AG04450 (cell line): Measurements from ENCODE around the gene MAP3K5. TPM values are rescaled to one million over a fixed set of nuclear protein-coding genes. Genes with fewer than 3 reads are reported as not detected.

Experiments
- CTCF ChIA-PET: fragments of 300-600, 350-600 bp; formaldehyde crosslinking; extraction: SDS; loops from one replicate; lab custom pipeline; 2022; ENCODE audit warnings: antibody characterized with exemption, inconsistent platforms; lab: Charles Lee
- POLR2A ChIA-PET: fragments of 350-600 bp; formaldehyde crosslinking; extraction: SDS; loops from one replicate; lab custom pipeline; 2021; ENCODE audit warnings: antibody characterized with exemption, inconsistent platforms; lab: Yijun Ruan, JAX
- DNase-seq: peaks from one replicate; pipeline ENCODE4 v3.0.0-alpha.2; 2011; ENCODE audit warnings: low read depth, low spot score
- H3K27ac ChIP-seq: one replicate; pipeline ENCODE4 v1.5.1; 2012; ENCODE audit warnings: low read depth, low read length, control low read depth
- H3K27me3 ChIP-seq: one replicate; pipeline ENCODE4 v1.6.0; 2012; ENCODE audit warnings: low read length; ENCODE audit not compliant: control insufficient read depth, insufficient read depth
- H3K4me3 ChIP-seq: 2 replicates; pipeline ENCODE4 v1.5.1; 2011; ENCODE audit warnings: mild to moderate bottlenecking, low read depth, low read length, control low read depth
- H3K9me3 ChIP-seq: 2 replicates; pipeline ENCODE4 v1.5.1; 2012; ENCODE audit warnings: low read length; ENCODE audit not compliant: control insufficient read depth, insufficient read depth
- polyA plus RNA-seq: library from polyadenylated mRNA; depleted of rRNA; stranded (reverse); fragments of >200 nt; gene quantifications from 2 replicates; pipeline ENCODE4 v1.2.3, GENCODE V29; 2011
- TF ChIP-seq, protein P1 (sequence below): IDR thresholded peaks from 2 replicates; pipeline ENCODE4 v1.5.1; 2011; ENCODE audit warnings: low read depth, low read length, control low read depth, inconsistent platforms

MAP3K5 gene
- polyA plus RNA-seq, 1 experiment = 17.0 TPM

DNA sequence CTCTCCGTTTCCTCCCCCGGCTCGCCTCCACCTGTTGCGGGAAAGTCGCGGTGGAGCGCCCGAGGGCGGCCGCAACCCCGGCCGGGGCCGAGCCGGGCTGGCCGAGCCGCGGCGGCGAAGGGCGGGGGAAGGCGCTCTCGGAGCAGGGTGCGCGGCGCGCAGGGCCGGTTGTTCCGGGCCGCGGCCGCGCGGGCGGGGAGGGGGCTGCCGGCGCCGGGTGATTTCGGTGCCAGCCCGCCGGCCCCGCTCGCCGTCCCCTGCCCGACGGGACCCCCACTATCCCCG lies 242.3 kb downstream of the MAP3K5 start:
- H3K27me3 ChIP-seq = peaks cover 11% of the 10 kb centered on the region
- no peaks in the 10 kb centered on the region; the same call in 1 of the 2 replicates for H3K9me3 ChIP-seq
- ChIA-PET CTCF (interaction anchor here (0.6 to 1.5 kb wide), 4 partner anchors 15 to 93 kb away, joined by 3 to 9 read pairs (median 3); no protein-coding TSS in a partner anchor), POLR2A (no interaction called here)
- DNase-seq = no peak
- H3K27ac ChIP-seq = no peak overlapping the region
- TF ChIP-seq, protein P1, sequence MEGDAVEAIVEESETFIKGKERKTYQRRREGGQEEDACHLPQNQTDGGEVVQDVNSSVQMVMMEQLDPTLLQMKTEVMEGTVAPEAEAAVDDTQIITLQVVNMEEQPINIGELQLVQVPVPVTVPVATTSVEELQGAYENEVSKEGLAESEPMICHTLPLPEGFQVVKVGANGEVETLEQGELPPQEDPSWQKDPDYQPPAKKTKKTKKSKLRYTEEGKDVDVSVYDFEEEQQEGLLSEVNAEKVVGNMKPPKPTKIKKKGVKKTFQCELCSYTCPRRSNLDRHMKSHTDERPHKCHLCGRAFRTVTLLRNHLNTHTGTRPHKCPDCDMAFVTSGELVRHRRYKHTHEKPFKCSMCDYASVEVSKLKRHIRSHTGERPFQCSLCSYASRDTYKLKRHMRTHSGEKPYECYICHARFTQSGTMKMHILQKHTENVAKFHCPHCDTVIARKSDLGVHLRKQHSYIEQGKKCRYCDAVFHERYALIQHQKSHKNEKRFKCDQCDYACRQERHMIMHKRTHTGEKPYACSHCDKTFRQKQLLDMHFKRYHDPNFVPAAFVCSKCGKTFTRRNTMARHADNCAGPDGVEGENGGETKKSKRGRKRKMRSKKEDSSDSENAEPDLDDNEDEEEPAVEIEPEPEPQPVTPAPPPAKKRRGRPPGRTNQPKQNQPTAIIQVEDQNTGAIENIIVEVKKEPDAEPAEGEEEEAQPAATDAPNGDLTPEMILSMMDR = no peak
- peak overlapping the region; percentile 68 for H3K4me3 ChIP-seq

DNA sequence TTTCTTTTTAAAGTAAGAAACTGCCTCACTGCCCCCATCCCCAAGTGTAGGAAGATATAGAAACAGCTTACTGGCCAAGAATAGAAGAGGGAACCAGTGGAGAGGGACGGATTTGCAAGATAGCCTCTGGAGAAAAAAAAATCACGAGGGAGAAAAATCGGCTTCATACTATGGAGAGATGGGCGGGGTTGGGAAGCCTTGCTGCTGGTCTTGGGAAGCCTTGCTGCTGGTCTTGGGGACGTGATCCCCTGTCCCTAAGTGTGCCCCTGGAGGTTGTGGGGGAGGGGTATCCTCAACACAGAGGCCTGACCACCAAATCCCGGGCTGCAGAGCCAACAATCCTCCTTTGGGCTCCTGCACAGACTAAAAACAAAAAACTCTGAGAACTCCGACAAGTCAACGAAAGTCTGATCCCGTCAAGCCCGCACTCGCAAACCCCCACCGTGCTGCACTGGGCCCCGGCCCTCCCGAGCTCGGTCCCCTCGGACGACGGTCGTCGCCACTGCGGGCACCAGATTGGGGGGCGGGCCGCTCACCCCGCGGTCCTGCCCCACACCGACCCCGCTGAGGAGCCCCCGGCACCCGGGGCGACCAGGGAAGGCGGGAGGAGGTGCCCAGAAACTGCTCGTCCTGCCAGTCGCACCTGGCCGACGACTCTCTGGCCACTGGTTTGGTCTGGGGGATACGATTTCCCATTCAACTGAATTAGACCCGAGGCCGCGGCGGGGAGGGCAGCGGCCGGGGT lies 242.8 kb downstream of the MAP3K5 start:
- no peaks in the 10 kb centered on the region; the same call in 1 of the 2 replicates for H3K9me3 ChIP-seq
- ChIA-PET POLR2A (no interaction called here), CTCF (interaction anchor here (0.6 to 1.5 kb wide), 7 partner anchors 9 to 243 kb away, joined by 3 to 9 read pairs (median 3); partner anchors contain the start of gene MAP3K5)
- H3K27me3 ChIP-seq = peaks cover 11% of the 10 kb centered on the region
- H3K27ac ChIP-seq = no peak overlapping the region
- DNase-seq = no peak
- peak overlapping the region; percentile 68 for H3K4me3 ChIP-seq
- TF ChIP-seq, protein P1 = no peak

DNA sequence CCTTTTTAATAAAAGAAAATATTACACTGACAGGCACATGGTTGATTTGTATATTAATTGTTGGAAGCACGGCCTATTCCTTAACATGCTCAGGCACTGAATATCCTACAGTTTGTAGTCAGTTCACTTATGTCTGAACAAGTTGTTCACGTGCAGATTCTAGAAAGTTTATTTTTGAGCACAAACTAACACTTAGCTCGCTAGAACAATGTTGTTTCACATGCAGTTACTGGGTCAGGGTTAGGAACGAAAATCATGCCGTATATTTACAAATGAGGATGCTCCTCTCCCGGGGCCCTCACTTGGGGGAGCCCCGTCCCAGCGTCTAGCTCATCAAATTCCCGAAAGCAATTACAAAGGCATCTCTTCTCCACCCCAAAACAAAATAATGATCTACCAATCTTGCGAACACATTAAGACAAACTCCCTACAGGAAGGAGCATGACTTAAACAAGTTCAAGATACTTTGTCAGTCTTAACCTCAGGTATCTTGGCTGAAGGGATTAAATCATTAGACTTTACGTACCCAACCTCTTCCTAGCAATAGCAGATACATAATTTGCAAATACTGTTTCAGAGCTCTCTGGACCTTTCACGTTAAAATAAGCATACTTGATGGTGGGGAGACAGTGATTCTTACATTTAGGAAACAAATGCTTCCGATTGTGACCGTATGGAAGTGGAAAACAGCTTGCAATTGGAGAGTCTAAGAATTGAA lies 243.5 kb downstream of the MAP3K5 start:
- no peak overlapping the region for H3K27ac ChIP-seq
- TF ChIP-seq, protein P1 = no peak
- no peaks in the 10 kb centered on the region; the same call in 1 of the 2 replicates for H3K9me3 ChIP-seq
- ChIA-PET CTCF (interaction anchor here (0.6 to 1.4 kb wide), 5 partner anchors 9 to 348 kb away, joined by 3 to 5 read pairs (median 3); partner anchors contain the start of gene MAP3K5), POLR2A (no interaction called here)
- no peak for DNase-seq
- no peak overlapping the region for H3K4me3 ChIP-seq
- peaks cover 11% of the 10 kb centered on the region for H3K27me3 ChIP-seq

DNA sequence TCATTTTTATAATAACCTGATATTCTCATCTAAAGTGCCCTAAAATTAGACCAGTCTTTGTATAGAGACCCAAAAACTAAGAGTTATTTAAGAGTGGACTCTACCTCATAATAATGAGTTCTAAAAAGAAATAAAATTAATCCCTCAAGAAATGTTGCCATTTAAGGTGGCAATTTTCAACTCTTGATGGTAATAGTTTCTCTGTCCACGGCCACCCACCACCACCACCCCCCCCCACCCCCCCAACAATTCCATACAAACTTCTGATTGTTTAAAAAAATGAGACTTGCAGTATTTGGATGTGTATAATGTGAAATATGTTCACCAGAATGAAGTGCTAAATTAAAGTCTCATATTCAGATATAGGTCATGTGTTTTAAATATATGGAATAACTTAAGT lies 244.4 kb downstream of the MAP3K5 start:
- H3K27ac ChIP-seq = no peak overlapping the region
- CTCF ChIA-PET = interaction anchor here (0.7 to 1.7 kb wide), 15 partner anchors 8 to 1097 kb away, joined by 3 to 7 read pairs (median 3); partner anchors contain the start of gene MAP3K5
- H3K4me3 ChIP-seq = no peak overlapping the region
- TF ChIP-seq, protein P1 = no peak
- POLR2A ChIA-PET = interaction anchor here (0.6 to 1.0 kb wide), 2 partner anchors 62 to 494 kb away, joined by 3 to 4 read pairs; no protein-coding TSS in a partner anchor
- H3K27me3 ChIP-seq = peaks cover 11% of the 10 kb centered on the region
- DNase-seq = no peak
- no peaks in the 10 kb centered on the region; the same call in 1 of the 2 replicates for H3K9me3 ChIP-seq
